ENCODE results near the gene INPP4B. TPM values are rescaled to one million over a fixed set of nuclear protein-coding genes. Genes with fewer than 3 reads are reported as not detected.

INPP4B gene
- total RNA-seq, 1 donor from 2014 or later, result 4.9 TPM

- H3K27me3 Mint-ChIP-seq (ENCODE audit: unreplicated experiment), result no peaks in the 10 kb centered on the region
- H3K9me3 Mint-ChIP-seq (ENCODE audit: unreplicated experiment), result peaks cover 4% of the 10 kb centered on the region
- no peak for TF ChIP-seq CTCF (IDR thresholded peaks at IDR 0.05; ENCODE audit: unreplicated experiment)
- DNase-seq (ENCODE audit: low spot score), result no peak
- H3K4me3 Mint-ChIP-seq (ENCODE audit: unreplicated experiment), result no peak overlapping the region
- H3K36me3 Mint-ChIP-seq (ENCODE audit: low read depth, unreplicated experiment), result no peaks in the 10 kb centered on the region
- no peak overlapping the region for H3K27ac Mint-ChIP-seq (ENCODE audit: unreplicated experiment)
- H3K4me1 Mint-ChIP-seq (ENCODE audit: unreplicated experiment), result no peaks in the 10 kb centered on the region
Measured at GRCh38 chr4:142530728-142531127, 315.4 kb downstream of the INPP4B start.

GRCh38 chr4:142528433-142528832 lies 317.7 kb downstream of the INPP4B start:
- TF ChIP-seq CTCF (IDR thresholded peaks at IDR 0.05; ENCODE audit: unreplicated experiment), result no peak
- no peak for DNase-seq (ENCODE audit: low spot score)
- Mint-ChIP-seq H3K36me3 (ENCODE audit: low read depth, unreplicated experiment) (no peaks in the 10 kb centered on the region), H3K9me3 (ENCODE audit: unreplicated experiment) (peaks cover 4% of the 10 kb centered on the region), H3K27ac (ENCODE audit: unreplicated experiment) (no peak overlapping the region), H3K27me3 (ENCODE audit: unreplicated experiment) (no peaks in the 10 kb centered on the region), H3K4me3 (ENCODE audit: unreplicated experiment) (no peak overlapping the region), H3K4me1 (ENCODE audit: unreplicated experiment) (no peaks in the 10 kb centered on the region)

GRCh38 chr4:142523111-142523510 lies 323.0 kb downstream of the INPP4B start:
- H3K27ac Mint-ChIP-seq (ENCODE audit: unreplicated experiment), result no peak overlapping the region
- no peak overlapping the region for H3K4me3 Mint-ChIP-seq (ENCODE audit: unreplicated experiment)
- no peak for TF ChIP-seq CTCF (IDR thresholded peaks at IDR 0.05; ENCODE audit: unreplicated experiment)
- DNase-seq (ENCODE audit: low spot score), result no peak
- H3K9me3 Mint-ChIP-seq (ENCODE audit: unreplicated experiment), result peaks cover 4% of the 10 kb centered on the region
- no peaks in the 10 kb centered on the region for H3K27me3 Mint-ChIP-seq (ENCODE audit: unreplicated experiment)
- no peaks in the 10 kb centered on the region for H3K36me3 Mint-ChIP-seq (ENCODE audit: low read depth, unreplicated experiment)
- no peaks in the 10 kb centered on the region for H3K4me1 Mint-ChIP-seq (ENCODE audit: unreplicated experiment)

- no peak overlapping the region for H3K27ac Mint-ChIP-seq (ENCODE audit: unreplicated experiment)
- H3K4me1 Mint-ChIP-seq (ENCODE audit: unreplicated experiment), result peaks cover 3% of the 10 kb centered on the region
- DNase-seq (ENCODE audit: low spot score), result no peak
- no peaks in the 10 kb centered on the region for H3K36me3 Mint-ChIP-seq (ENCODE audit: low read depth, unreplicated experiment)
- no peak for TF ChIP-seq CTCF (IDR thresholded peaks at IDR 0.05; ENCODE audit: unreplicated experiment)
- no peaks in the 10 kb centered on the region for H3K9me3 Mint-ChIP-seq (ENCODE audit: unreplicated experiment)
- no peaks in the 10 kb centered on the region for H3K27me3 Mint-ChIP-seq (ENCODE audit: unreplicated experiment)
- H3K4me3 Mint-ChIP-seq (ENCODE audit: unreplicated experiment), result no peak overlapping the region
Measured at GRCh38 chr4:142519342-142519741, 326.8 kb downstream of the INPP4B start.

- Mint-ChIP-seq H3K27me3 (ENCODE audit: unreplicated experiment) (no peaks in the 10 kb centered on the region), H3K27ac (ENCODE audit: unreplicated experiment) (no peak overlapping the region), H3K4me3 (ENCODE audit: unreplicated experiment) (no peak overlapping the region), H3K9me3 (ENCODE audit: unreplicated experiment) (no peaks in the 10 kb centered on the region), H3K36me3 (ENCODE audit: low read depth, unreplicated experiment) (no peaks in the 10 kb centered on the region), H3K4me1 (ENCODE audit: unreplicated experiment) (peaks cover 3% of the 10 kb centered on the region)
- TF ChIP-seq CTCF (IDR thresholded peaks at IDR 0.05; ENCODE audit: unreplicated experiment), result no peak
- no peak for DNase-seq (ENCODE audit: low spot score)
Measured at GRCh38 chr4:142516686-142517526, 329.2 kb downstream of the INPP4B start.

Data from endothelial cell (in vitro differentiated cells).